ENCODE measurements around the gene TGFBR3.

Gene TGFBR3

GRCh38 chr1:91752324-91752723, 133.6 kb downstream of the TGFBR3 start:
- H3K27ac Mint-ChIP-seq = peak overlapping the region in 2 of 3 experiments; percentile 2 to 75
- H3K4me3 Mint-ChIP-seq = no peak overlapping the region
- H3K36me3 Mint-ChIP-seq (ENCODE audit: low read depth) = peaks cover 28% of the 10 kb centered on the region
- H3K27me3 Mint-ChIP-seq (ENCODE audit: low read depth) = no peaks in the 10 kb centered on the region
- H3K9me3 Mint-ChIP-seq = peaks cover 8% of the 10 kb centered on the region
- peaks cover 62% of the 10 kb centered on the region for H3K4me1 Mint-ChIP-seq
- no peak for TF ChIP-seq CTCF (IDR thresholded peaks at IDR 0.05; ENCODE audit: unreplicated experiment in 3 of 3)

GRCh38 chr1:91751275-91751674, 134.7 kb downstream of the TGFBR3 start:
- H3K9me3 Mint-ChIP-seq = peaks cover 17% of the 10 kb centered on the region

DNA sequence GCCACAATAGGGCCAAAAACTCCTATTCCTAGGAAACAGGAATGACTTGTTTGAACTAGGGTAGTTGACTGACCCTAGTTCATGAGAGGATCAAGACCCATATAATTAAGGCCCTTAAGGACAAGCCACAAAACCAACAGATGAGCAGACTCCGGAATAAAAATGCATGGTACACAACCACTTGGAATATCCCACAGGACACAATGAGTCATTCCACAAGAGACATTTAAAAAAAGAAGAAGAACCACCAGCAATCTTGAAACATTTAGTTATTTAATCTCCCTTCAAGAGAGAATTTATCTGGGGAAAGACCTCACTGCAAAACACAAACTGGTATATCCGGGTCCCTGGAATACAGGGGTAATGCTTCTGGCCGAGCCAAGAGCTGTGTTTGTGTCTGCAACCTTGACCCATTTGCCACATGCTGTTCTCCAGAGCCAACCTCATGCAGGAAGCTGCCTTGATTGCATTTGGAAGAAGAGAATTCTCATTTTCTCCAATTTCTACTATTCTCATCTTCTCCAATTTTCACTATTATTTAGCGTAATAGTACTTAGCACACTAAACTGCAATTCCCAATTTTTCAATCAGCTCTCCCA, 135.5 kb downstream of the TGFBR3 start:
- Mint-ChIP-seq H3K4me1 (peaks cover 68% of the 10 kb centered on the region), H3K4me3 (no peak overlapping the region), H3K27me3 (ENCODE audit: low read depth) (no peaks in the 10 kb centered on the region), H3K36me3 (ENCODE audit: low read depth) (peaks cover 43% of the 10 kb centered on the region), H3K27ac (peak overlapping the region in 2 of 3 experiments; percentile 75 to 83), H3K9me3 (peaks cover 19% of the 10 kb centered on the region)
- TF ChIP-seq CTCF (IDR thresholded peaks at IDR 0.05; ENCODE audit: unreplicated experiment in 3 of 3) = no peak

More at GRCh38 chr1:91751275-91751674, 134.7 kb downstream of the TGFBR3 start:
- no peaks in the 10 kb centered on the region for H3K27me3 Mint-ChIP-seq (ENCODE audit: low read depth)
- no peak for TF ChIP-seq CTCF (IDR thresholded peaks at IDR 0.05; ENCODE audit: unreplicated experiment in 3 of 3)
- H3K4me3 Mint-ChIP-seq = no peak overlapping the region
- peaks cover 39% of the 10 kb centered on the region for H3K36me3 Mint-ChIP-seq (ENCODE audit: low read depth)
- H3K4me1 Mint-ChIP-seq = peaks cover 67% of the 10 kb centered on the region
- H3K27ac Mint-ChIP-seq = peak overlapping the region in 2 of 3 experiments; percentile 75 to 83

DNA sequence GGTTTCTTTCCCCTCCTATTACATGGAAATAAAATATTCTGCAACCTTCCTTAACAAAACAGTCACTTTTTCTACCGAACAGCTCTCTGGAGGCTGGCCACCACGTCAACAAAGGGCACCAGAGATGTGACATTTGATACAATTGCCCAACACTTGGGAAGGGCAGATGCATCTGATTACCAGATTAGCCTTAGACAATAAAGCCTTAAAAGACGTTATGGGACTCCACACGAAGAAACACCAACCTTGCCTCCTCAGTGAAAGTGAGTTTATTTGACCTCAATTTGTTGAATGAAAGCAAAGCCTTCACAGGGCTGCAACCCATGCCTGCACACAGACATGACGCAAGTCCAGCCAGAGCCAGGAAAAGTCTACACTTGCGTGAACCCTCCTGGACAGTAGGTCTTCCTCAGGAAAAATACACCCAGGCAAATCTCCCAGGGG, 136.1 kb downstream of the TGFBR3 start:
- TF ChIP-seq CTCF (IDR thresholded peaks at IDR 0.05; ENCODE audit: unreplicated experiment in 3 of 3) = no peak
- Mint-ChIP-seq H3K27me3 (ENCODE audit: low read depth) (no peaks in the 10 kb centered on the region), H3K36me3 (ENCODE audit: low read depth) (peaks cover 49% of the 10 kb centered on the region), H3K4me1 (peaks cover 68% of the 10 kb centered on the region), H3K4me3 (no peak overlapping the region), H3K27ac (peak overlapping the region in 2 of 3 experiments; percentile 37 to 75), H3K9me3 (peaks cover 19% of the 10 kb centered on the region)

GRCh38 chr1:91747666-91748065, 138.3 kb downstream of the TGFBR3 start:
- H3K9me3 Mint-ChIP-seq = peaks cover 19% of the 10 kb centered on the region
- no peak for TF ChIP-seq CTCF (IDR thresholded peaks at IDR 0.05; ENCODE audit: unreplicated experiment in 3 of 3)
- peaks cover 66% of the 10 kb centered on the region for H3K4me1 Mint-ChIP-seq
- no peak overlapping the region for H3K4me3 Mint-ChIP-seq
- H3K27ac Mint-ChIP-seq = peak overlapping the region in 2 of 3 experiments; percentile 43 to 62
- no peaks in the 10 kb centered on the region for H3K27me3 Mint-ChIP-seq (ENCODE audit: low read depth)
- H3K36me3 Mint-ChIP-seq (ENCODE audit: low read depth) = peaks cover 48% of the 10 kb centered on the region

Data from nephron (organoid).